WTC11 (cell line): ENCODE results near the gene CRACR2B. TPM values are rescaled to one million over a fixed set of nuclear protein-coding genes. Genes with fewer than 3 reads are reported as not detected.

Source experiments
- ATAC-seq: fragments of 200-7000 bp; cut with Tn5 transposase; 2 replicates; pipeline ENCODE4 v1.10.0; 2021; ENCODE audit warnings: mild to moderate bottlenecking, moderate library complexity
- CTCF ChIA-PET: fragments of 300-600 bp; sonication (Branson Sonifier 250); formaldehyde crosslinking; loops from one replicate; lab custom pipeline; 2021; ENCODE audit warnings: antibody characterized with exemption; lab: Charles Lee
- POLR2A ChIA-PET: fragments of 350-600 bp; sonication (Branson Sonifier 250); formaldehyde crosslinking; loops from one replicate; lab custom pipeline; 2021; ENCODE audit warnings: antibody characterized with exemption; lab: Charles Lee
- DNase-seq: peaks from one replicate; pipeline ENCODE4 v3.0.0; 2021; ENCODE audit warnings: low spot score
- H3K27ac Mint-ChIP-seq: 2 replicates; pipeline ENCODE4 v1.8.0; 2021; ENCODE audit warnings: mixed read lengths
- H3K27me3 Mint-ChIP-seq: 2 replicates; pipeline ENCODE4 v1.8.0; 2021; ENCODE audit warnings: low read depth, mild to moderate bottlenecking, moderate library complexity, mixed read lengths
- H3K36me3 Mint-ChIP-seq: 2 replicates; pipeline ENCODE4 v1.8.0; 2021; ENCODE audit warnings: mixed read lengths
- H3K4me1 Mint-ChIP-seq: 2 replicates; pipeline ENCODE4 v1.8.0; 2022; ENCODE audit warnings: mixed read lengths
- H3K4me3 Mint-ChIP-seq: 2 replicates; pipeline ENCODE4 v1.8.0; 2021; ENCODE audit warnings: mild to moderate bottlenecking, moderate library complexity, mixed read lengths
- H3K9me3 Mint-ChIP-seq: 2 replicates; pipeline ENCODE4 v1.8.0; 2021; ENCODE audit warnings: mixed read lengths
- EMX1 ChIP-seq: fragments of 250-450 bp; sonication (Bioruptor Pico); IDR thresholded peaks from 2 replicates; pipeline ENCODE4 v1.8.0; 2021; ENCODE audit warnings: mild to moderate bottlenecking
- HMGA2 ChIP-seq: fragments of 250-450 bp; sonication (Bioruptor Pico); IDR thresholded peaks from 2 replicates; pipeline ENCODE4 v1.4.0; 2021; ENCODE audit warnings: mild to moderate bottlenecking, moderate library complexity
- IRF2 ChIP-seq: sonication (generic); formaldehyde crosslinking; IDR thresholded peaks from 2 replicates; pipeline ENCODE4 v1.8.0; 2022; ENCODE audit warnings: low read depth, missing genetic modification reagents, borderline replicate concordance
- JUN ChIP-seq: sonication (generic); formaldehyde crosslinking; IDR thresholded peaks from 2 replicates; pipeline ENCODE4 v1.8.0; 2023; ENCODE audit warnings: mild to moderate bottlenecking, missing genetic modification reagents
- OVOL2 ChIP-seq: fragments of 250-450 bp; sonication (Bioruptor Pico); IDR thresholded peaks from 2 replicates; pipeline ENCODE4 v1.9.0; 2021; ENCODE audit warnings: mild to moderate bottlenecking, borderline replicate concordance
- PRRX2 ChIP-seq: fragments of 250-450 bp; sonication (Bioruptor Pico); IDR thresholded peaks from 2 replicates; pipeline ENCODE4 v1.8.0; 2021; ENCODE audit warnings: mild to moderate bottlenecking
- TP53 ChIP-seq: sonication (generic); formaldehyde crosslinking; IDR thresholded peaks from 2 replicates; pipeline ENCODE4 v1.8.1; 2023; ENCODE audit warnings: mild to moderate bottlenecking, missing genetic modification reagents
- ZBTB21 ChIP-seq: sonication (generic); formaldehyde crosslinking; IDR thresholded peaks from 2 replicates; pipeline ENCODE4 v1.8.1; 2023; ENCODE audit warnings: mild to moderate bottlenecking, missing genetic modification reagents, borderline replicate concordance
- ZNF138 ChIP-seq: sonication (generic); formaldehyde crosslinking; conservative IDR thresholded peaks from 2 replicates; pipeline ENCODE4 v1.8.1; 2022; ENCODE audit warnings: mild to moderate bottlenecking, moderate library complexity, missing genetic modification reagents
- total RNA-seq: library from RNA; stranded (reverse); gene quantifications from 3 replicates; pipeline ENCODE4 v1.2.3, GENCODE V29; 2021
- TF ChIP-seq, protein P1 (sequence below): fragments of 250-450 bp; sonication (Bioruptor Pico); IDR thresholded peaks from 2 replicates; pipeline ENCODE4 v1.8.0; 2021; ENCODE audit warnings: mild to moderate bottlenecking
- TF ChIP-seq, protein P2 (sequence below): sonication (generic); formaldehyde crosslinking; IDR thresholded peaks from 2 replicates; pipeline ENCODE4 v1.8.1; 2023; ENCODE audit warnings: mild to moderate bottlenecking, moderate library complexity, missing genetic modification reagents
- TF ChIP-seq, protein P3 (sequence below): fragments of 250-450 bp; sonication (Bioruptor Pico); IDR thresholded peaks from 2 replicates; pipeline ENCODE4 v1.9.0; 2021; ENCODE audit warnings: mild to moderate bottlenecking, borderline replicate concordance
- TF ChIP-seq, protein P4 (sequence below): sonication (generic); formaldehyde crosslinking; IDR thresholded peaks from 2 replicates; pipeline ENCODE4 v1.8.1; 2023; ENCODE audit warnings: mild to moderate bottlenecking, missing genetic modification reagents, borderline replicate concordance

Gene CRACR2B
- total RNA-seq, 1 experiment from 2014 or later = 46.5 TPM

- no peak for TF ChIP-seq TP53 (CRISPR knock-in tag)
- TF ChIP-seq, protein P1, sequence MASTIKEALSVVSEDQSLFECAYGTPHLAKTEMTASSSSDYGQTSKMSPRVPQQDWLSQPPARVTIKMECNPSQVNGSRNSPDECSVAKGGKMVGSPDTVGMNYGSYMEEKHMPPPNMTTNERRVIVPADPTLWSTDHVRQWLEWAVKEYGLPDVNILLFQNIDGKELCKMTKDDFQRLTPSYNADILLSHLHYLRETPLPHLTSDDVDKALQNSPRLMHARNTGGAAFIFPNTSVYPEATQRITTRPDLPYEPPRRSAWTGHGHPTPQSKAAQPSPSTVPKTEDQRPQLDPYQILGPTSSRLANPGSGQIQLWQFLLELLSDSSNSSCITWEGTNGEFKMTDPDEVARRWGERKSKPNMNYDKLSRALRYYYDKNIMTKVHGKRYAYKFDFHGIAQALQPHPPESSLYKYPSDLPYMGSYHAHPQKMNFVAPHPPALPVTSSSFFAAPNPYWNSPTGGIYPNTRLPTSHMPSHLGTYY = 0 out of 2 replicates have a peak, but pooled peaks have one; percentile 4
- ATAC-seq (no peak), DNase-seq (no peak)
- peaks cover 32% of the 10 kb centered on the region for H3K4me1 Mint-ChIP-seq
- H3K36me3 Mint-ChIP-seq = peaks cover 28% of the 10 kb centered on the region
- peak overlapping the region; percentile 93 for H3K27ac Mint-ChIP-seq
- ChIA-PET POLR2A (no interaction called here), CTCF (interaction anchor here (0.9 kb wide), 1 partner anchor 19 kb away, joined by 3 read pairs; no protein-coding TSS in a partner anchor)
- H3K4me3 Mint-ChIP-seq = peak overlapping the region; percentile 92
- H3K9me3 Mint-ChIP-seq = no peaks in the 10 kb centered on the region
- H3K27me3 Mint-ChIP-seq = no peaks in the 10 kb centered on the region
Measured at GRCh38 chr11:811446-812245, 16.1 kb upstream of the CRACR2B start.

- peaks cover 28% of the 10 kb centered on the region for H3K36me3 Mint-ChIP-seq
- H3K27me3 Mint-ChIP-seq = no peaks in the 10 kb centered on the region
- ChIA-PET POLR2A (no interaction called here), CTCF (interaction anchor here (0.9 kb wide), 1 partner anchor 18 kb away, joined by 3 read pairs; no protein-coding TSS in a partner anchor)
- no peak overlapping the region; the same call in 1 of the 2 replicates for H3K4me3 Mint-ChIP-seq
- H3K9me3 Mint-ChIP-seq = no peaks in the 10 kb centered on the region
- DNase-seq (no peak), ATAC-seq (no peak)
- TF ChIP-seq JUN (CRISPR knock-in tag) (no peak), PRRX2 (CRISPR knock-in tag) (no peak), ZNF138 (CRISPR knock-in tag) (no peak), HMGA2 (CRISPR knock-in tag) (no peak), OVOL2 (no peak), IRF2 (no peak), EMX1 (CRISPR knock-in tag) (no peak), ZBTB21 (no peak)
- TF ChIP-seq, protein P2, sequence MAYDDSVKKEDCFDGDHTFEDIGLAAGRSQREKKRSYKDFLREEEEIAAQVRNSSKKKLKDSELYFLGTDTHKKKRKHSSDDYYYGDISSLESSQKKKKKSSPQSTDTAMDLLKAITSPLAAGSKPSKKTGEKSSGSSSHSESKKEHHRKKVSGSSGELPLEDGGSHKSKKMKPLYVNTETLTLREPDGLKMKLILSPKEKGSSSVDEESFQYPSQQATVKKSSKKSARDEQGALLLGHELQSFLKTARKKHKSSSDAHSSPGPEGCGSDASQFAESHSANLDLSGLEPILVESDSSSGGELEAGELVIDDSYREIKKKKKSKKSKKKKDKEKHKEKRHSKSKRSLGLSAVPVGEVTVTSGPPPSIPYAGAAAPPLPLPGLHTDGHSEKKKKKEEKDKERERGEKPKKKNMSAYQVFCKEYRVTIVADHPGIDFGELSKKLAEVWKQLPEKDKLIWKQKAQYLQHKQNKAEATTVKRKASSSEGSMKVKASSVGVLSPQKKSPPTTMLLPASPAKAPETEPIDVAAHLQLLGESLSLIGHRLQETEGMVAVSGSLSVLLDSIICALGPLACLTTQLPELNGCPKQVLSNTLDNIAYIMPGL = no peak
- TF ChIP-seq, protein P3, sequence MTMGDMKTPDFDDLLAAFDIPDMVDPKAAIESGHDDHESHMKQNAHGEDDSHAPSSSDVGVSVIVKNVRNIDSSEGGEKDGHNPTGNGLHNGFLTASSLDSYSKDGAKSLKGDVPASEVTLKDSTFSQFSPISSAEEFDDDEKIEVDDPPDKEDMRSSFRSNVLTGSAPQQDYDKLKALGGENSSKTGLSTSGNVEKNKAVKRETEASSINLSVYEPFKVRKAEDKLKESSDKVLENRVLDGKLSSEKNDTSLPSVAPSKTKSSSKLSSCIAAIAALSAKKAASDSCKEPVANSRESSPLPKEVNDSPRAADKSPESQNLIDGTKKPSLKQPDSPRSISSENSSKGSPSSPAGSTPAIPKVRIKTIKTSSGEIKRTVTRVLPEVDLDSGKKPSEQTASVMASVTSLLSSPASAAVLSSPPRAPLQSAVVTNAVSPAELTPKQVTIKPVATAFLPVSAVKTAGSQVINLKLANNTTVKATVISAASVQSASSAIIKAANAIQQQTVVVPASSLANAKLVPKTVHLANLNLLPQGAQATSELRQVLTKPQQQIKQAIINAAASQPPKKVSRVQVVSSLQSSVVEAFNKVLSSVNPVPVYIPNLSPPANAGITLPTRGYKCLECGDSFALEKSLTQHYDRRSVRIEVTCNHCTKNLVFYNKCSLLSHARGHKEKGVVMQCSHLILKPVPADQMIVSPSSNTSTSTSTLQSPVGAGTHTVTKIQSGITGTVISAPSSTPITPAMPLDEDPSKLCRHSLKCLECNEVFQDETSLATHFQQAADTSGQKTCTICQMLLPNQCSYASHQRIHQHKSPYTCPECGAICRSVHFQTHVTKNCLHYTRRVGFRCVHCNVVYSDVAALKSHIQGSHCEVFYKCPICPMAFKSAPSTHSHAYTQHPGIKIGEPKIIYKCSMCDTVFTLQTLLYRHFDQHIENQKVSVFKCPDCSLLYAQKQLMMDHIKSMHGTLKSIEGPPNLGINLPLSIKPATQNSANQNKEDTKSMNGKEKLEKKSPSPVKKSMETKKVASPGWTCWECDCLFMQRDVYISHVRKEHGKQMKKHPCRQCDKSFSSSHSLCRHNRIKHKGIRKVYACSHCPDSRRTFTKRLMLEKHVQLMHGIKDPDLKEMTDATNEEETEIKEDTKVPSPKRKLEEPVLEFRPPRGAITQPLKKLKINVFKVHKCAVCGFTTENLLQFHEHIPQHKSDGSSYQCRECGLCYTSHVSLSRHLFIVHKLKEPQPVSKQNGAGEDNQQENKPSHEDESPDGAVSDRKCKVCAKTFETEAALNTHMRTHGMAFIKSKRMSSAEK (CRISPR knock-in tag) = no peak
- TF ChIP-seq, protein P4, sequence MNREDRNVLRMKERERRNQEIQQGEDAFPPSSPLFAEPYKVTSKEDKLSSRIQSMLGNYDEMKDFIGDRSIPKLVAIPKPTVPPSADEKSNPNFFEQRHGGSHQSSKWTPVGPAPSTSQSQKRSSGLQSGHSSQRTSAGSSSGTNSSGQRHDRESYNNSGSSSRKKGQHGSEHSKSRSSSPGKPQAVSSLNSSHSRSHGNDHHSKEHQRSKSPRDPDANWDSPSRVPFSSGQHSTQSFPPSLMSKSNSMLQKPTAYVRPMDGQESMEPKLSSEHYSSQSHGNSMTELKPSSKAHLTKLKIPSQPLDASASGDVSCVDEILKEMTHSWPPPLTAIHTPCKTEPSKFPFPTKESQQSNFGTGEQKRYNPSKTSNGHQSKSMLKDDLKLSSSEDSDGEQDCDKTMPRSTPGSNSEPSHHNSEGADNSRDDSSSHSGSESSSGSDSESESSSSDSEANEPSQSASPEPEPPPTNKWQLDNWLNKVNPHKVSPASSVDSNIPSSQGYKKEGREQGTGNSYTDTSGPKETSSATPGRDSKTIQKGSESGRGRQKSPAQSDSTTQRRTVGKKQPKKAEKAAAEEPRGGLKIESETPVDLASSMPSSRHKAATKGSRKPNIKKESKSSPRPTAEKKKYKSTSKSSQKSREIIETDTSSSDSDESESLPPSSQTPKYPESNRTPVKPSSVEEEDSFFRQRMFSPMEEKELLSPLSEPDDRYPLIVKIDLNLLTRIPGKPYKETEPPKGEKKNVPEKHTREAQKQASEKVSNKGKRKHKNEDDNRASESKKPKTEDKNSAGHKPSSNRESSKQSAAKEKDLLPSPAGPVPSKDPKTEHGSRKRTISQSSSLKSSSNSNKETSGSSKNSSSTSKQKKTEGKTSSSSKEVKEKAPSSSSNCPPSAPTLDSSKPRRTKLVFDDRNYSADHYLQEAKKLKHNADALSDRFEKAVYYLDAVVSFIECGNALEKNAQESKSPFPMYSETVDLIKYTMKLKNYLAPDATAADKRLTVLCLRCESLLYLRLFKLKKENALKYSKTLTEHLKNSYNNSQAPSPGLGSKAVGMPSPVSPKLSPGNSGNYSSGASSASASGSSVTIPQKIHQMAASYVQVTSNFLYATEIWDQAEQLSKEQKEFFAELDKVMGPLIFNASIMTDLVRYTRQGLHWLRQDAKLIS (CRISPR knock-in tag) = no peak
- peak overlapping the region; percentile 93; the same call in 1 of the 2 replicates for H3K27ac Mint-ChIP-seq
- peaks cover 32% of the 10 kb centered on the region for H3K4me1 Mint-ChIP-seq
Measured at GRCh38 chr11:812390-812789, 15.3 kb upstream of the CRACR2B start.
